Stimulated activated CD4-positive, alpha-beta T cell treated with anti-CD3 and anti-CD28 coated beads, TNF-alpha, amount 100 ng/mL, for 48 hours (primary cell): ENCODE data around the gene CCDC50.

Source experiments
- DNase-seq, 3 donors: peaks; one replicate each; pipeline ENCODE4 v3.0.0-alpha.2; 2020; ENCODE audit warnings: low read depth in 3 of 3

The CCDC50 gene

GRCh38 chr3:191420771-191421170 is 91.6 kb downstream of the CCDC50 start:
- DNase-seq = no peak

GRCh38 chr3:191424881-191425280 is 95.7 kb downstream of the CCDC50 start:
- DNase-seq = no peak

DNA sequence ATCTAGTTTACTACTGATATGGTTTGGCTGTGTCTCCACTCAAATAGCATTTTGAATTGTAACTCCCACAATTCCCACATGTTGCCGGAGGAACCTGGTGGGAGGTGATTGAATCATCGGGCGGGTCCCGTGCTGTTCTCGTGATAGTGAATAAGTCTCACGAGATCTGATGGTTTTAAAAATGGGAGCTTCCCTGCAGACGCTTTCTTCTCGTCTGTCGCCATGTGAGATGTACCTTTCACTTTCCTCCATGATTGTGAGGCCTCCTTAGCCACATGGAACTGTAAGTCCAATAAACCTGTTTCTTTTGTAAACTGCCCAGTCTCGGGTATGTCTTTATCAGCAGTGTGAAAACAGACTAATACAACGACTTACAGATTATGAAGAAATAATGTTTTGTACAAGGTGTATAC is 96.1 kb downstream of the CCDC50 start:
- DNase-seq = no peak

DNA sequence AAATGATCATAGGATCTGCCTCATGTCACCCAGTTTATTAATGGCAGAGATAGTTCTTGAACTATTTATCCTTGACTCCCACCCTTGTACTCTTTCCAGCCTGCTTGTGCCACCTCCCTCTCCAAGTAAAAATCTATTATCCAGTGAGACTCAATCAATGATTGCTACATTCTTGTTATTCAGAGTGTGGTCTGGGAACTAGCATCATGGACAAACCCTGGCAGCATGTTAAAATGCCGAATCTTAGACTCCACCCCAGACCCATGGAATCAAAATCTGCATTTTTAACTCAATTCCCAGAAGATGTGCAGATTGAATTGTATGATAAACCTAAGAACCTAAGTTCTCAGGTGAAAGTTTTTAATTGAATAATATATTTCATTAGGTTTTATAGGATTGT is 97.1 kb downstream of the CCDC50 start:
- DNase-seq = no peak

DNA sequence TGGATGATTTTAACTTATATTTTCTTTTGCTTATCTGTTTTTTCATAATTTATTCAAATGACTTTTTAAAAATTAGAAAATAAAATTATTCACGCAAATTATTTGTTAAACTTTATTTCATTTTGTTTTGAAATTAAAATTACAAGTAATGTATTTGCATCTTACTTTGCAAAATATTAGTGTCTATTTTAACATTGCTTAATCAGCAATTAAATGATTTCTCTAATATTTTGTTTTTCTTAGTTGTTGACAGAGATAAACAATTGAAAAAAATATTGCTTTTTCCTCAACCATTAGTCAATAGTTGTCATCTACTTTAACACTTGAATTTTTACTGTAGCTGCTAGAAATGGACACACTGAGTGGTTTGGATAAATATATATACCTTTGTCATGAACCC is 99.0 kb downstream of the CCDC50 start:
- no peak for DNase-seq

DNA sequence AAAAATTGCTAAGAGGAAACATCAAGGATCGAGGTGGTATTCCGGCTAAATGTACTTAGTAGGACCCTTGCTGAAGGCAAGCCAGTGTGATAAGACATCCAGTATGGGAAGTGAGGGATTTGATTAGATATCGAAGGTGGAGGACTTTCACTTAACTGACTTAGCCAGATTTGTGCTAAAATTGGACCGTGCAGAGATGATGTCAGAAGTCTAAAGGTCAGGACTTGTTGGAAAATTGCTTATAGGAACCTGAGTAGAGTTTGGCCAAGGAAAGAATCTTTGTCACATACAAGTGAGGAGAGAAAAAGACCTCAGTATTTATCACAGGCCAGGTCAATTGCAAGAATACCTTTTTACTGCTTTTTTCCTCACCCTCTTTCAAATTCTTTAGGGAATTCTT is 100.9 kb downstream of the CCDC50 start:
- no peak for DNase-seq

- no peak for DNase-seq
Observed at GRCh38 chr3:191431160-191431822, 102.1 kb downstream of the CCDC50 start.

- DNase-seq = no peak
Observed at GRCh38 chr3:191432162-191432561, 103.0 kb downstream of the CCDC50 start.

DNA sequence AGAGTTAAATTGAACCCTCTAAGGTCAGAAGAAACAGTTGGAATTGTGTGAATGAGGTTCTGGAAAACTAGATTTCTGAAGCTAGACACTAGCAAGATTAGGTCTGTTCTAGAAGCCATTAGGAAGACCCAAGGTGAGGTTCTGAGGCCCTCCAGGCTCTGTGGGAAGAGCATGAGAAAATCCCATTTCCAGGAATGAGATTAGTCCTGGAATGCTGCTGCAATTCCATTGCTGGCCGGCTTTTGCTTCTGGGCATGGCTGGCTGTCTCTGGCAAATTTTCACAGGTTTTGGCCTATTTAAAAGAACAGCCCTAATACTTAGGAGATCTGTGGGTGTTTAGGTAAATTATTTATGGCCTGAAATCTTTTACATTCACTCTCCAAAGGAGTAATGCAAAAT is 104.8 kb downstream of the CCDC50 start:
- no peak for DNase-seq

GRCh38 chr3:191435981-191436380 is 106.8 kb downstream of the CCDC50 start:
- DNase-seq = no peak

GRCh38 chr3:191438150-191438814 is 109.1 kb downstream of the CCDC50 start:
- no peak for DNase-seq

- no peak for DNase-seq
Observed at GRCh38 chr3:191440532-191440931, 111.3 kb downstream of the CCDC50 start.

GRCh38 chr3:191441687-191442086 is 112.5 kb downstream of the CCDC50 start:
- no peak for DNase-seq

DNA sequence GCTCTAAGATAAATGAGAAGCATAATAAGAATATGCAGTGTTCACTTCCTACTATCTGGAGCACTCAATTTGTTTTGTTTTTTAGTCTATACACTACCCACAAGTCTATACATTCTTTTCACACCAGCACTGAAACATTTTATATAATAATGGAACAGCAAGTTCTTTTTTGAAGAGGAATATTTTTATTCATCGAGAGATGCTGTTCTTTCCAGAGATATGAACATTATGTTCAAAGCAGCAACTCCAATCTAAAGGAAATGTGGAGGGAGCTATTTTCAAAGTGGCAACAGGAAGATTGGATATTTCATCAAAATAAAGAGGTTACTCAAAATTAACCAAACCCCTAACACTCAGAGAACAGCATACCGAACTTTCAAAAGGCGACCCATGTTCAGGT is 115.4 kb downstream of the CCDC50 start:
- no peak for DNase-seq
